ENCODE measurements around the gene ELF4. TPM values are rescaled to one million over a fixed set of nuclear protein-coding genes. Genes with fewer than 3 reads are reported as not detected.

Gene ELF4
- total and polyA plus RNA-seq, 9 of the 15 experiments (the other 6 are each of a cell fraction or from before 2014, with no cell fraction given), result 5.9 to 55.8 (median 25.2) TPM

- TF ChIP-seq, protein P1, sequence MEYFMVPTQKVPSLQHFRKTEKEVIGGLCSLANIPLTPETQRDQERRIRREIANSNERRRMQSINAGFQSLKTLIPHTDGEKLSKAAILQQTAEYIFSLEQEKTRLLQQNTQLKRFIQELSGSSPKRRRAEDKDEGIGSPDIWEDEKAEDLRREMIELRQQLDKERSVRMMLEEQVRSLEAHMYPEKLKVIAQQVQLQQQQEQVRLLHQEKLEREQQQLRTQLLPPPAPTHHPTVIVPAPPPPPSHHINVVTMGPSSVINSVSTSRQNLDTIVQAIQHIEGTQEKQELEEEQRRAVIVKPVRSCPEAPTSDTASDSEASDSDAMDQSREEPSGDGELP (CRISPR knock-in tag; IDR thresholded peaks at IDR 0.05; ENCODE audit: borderline replicate concordance), result peak; percentile 49; the same call in 1 of the 2 replicates
- TF ChIP-seq ZC3H11A (IDR thresholded peaks at IDR 0.05; ENCODE audit: low read depth, low read length) (no peak), FOXA3 (CRISPR knock-in tag; conservative IDR thresholded peaks at IDR 0.05 in 1 of 2, IDR thresholded peaks at IDR 0.05 in 1 of 2) (0 out of 4 replicates have a peak, but pooled peaks of 1 of the 2 experiments have one; percentile 13), MBD2 (IDR thresholded peaks at IDR 0.05; ENCODE audit: borderline replicate concordance, low read depth) (no peak), CTBP1 (IDR thresholded peaks at IDR 0.05; ENCODE audit: borderline replicate concordance) (peak; percentile 53; the same call in 1 of the 2 replicates), GATA2 (CRISPR knock-in tag; IDR thresholded peaks at IDR 0.05) (peak; percentile 69)
Observed at GRCh38 chrX:130097507-130098209, 12.6 kb downstream of the ELF4 start (continued).

GRCh38 chrX:130095249-130096030 is 14.9 kb downstream of the ELF4 start:
- H2AFZ ChIP-seq (ENCODE audit: low read depth, low read length), result no peak overlapping the region
- H3K9me3 ChIP-seq (replicated peaks; ENCODE audit: control insufficient read depth, insufficient read depth, low read depth, low read length), result no peaks in the 10 kb centered on the region
- no TSS peak for BruUV-seq (replicated peaks)
- POLR2A ChIA-PET, result interaction anchor here (0.6 to 2.6 kb wide), 5 partner anchors 10 to 156 kb away, joined by 3 to 12 read pairs (median 4); no protein-coding TSS in a partner anchor
- peaks cover 50 to 54% of the 10 kb centered on the region in 2 experiments for H3K4me1 ChIP-seq (replicated peaks in 1 of 2; ENCODE audit: control insufficient read depth in 2 of 2, insufficient read depth in 2 of 2, low read length in 2 of 2)
- H3K9ac ChIP-seq (ENCODE audit: insufficient read depth in 1 of 2, low read depth in 2 of 2, low read length in 2 of 2), result peak overlapping the region in 1 of 2 experiments; percentile 82; a peak in 2 of 4 replicates
- H3K4me2 ChIP-seq (ENCODE audit: insufficient read depth, low read length), result no peak overlapping the region
- DNase-seq (ENCODE audit: extremely low read depth in 1 of 4, low spot score in 3 of 4) (no peak), FAIRE-seq (no peak), ATAC-seq (no peak)
- H4K20me1 ChIP-seq (replicated peaks; ENCODE audit: control insufficient read depth, insufficient read depth, low read length), result peaks cover 8% of the 10 kb centered on the region; the same call in 1 of the 2 replicates
- CTCF ChIA-PET (ENCODE audit: low intra/inter-chr PET ratio), result no interaction called here
- peaks cover 86% of the 10 kb centered on the region for H3K79me2 ChIP-seq (ENCODE audit: control insufficient read depth, insufficient read depth, low read length)
- no peak overlapping the region for H3K4me3 ChIP-seq
- no peaks in the 10 kb centered on the region for H3K27me3 ChIP-seq (ENCODE audit: control insufficient read depth in 2 of 2, insufficient read depth in 2 of 2, low read length in 2 of 2)
- 77% methylated on average over 5 of the region's 6 CpGs for WGBS (ENCODE audit: insufficient coverage, low coverage, missing lambda C conversion rate)
- H3K9me1 ChIP-seq (ENCODE audit: control insufficient read depth, insufficient read depth, low read length), result peaks cover 2% of the 10 kb centered on the region
- H3K27ac ChIP-seq (ENCODE audit: extremely low read depth, low read depth, low read length), result peak overlapping the region; percentile 55; the same call in 2 of the 3 replicates
- in situ Hi-C loops (cut with MboI), result no loop called here
- intact Hi-C loops (cut with micrococcal nuclease), result no loop called here
- peaks cover 18% of the 10 kb centered on the region; the same call in 1 of the 3 replicates for H3K36me3 ChIP-seq (ENCODE audit: control insufficient read depth, insufficient read depth, low read length)
- TF ChIP-seq, protein P2, sequence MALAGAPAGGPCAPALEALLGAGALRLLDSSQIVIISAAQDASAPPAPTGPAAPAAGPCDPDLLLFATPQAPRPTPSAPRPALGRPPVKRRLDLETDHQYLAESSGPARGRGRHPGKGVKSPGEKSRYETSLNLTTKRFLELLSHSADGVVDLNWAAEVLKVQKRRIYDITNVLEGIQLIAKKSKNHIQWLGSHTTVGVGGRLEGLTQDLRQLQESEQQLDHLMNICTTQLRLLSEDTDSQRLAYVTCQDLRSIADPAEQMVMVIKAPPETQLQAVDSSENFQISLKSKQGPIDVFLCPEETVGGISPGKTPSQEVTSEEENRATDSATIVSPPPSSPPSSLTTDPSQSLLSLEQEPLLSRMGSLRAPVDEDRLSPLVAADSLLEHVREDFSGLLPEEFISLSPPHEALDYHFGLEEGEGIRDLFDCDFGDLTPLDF (CRISPR knock-in tag; IDR thresholded peaks at IDR 0.05), result no peak
- TF ChIP-seq ZNF274 (IDR thresholded peaks at IDR 0.05; ENCODE audit: borderline replicate concordance, low read depth, low read length), result no peak
- TF ChIP-seq RNF219 (CRISPR knock-in tag; IDR thresholded peaks at IDR 0.05), result no peak
- TF ChIP-seq KLF10 (CRISPR knock-in tag; IDR thresholded peaks at IDR 0.05), result no peak
- TF ChIP-seq MXI1 (IDR thresholded peaks at IDR 0.05; ENCODE audit: low read depth, low read length), result no peak
- no peak for TF ChIP-seq E2F3 (CRISPR knock-in tag; IDR thresholded peaks at IDR 0.05)
- no peak for TF ChIP-seq ZNF232 (CRISPR knock-in tag; IDR thresholded peaks at IDR 0.05)

Measured in K562 (cell line).